ENCODE measurements around the gene VPS13D. TPM values are rescaled to one million over a fixed set of nuclear protein-coding genes. Genes with fewer than 3 reads are reported as not detected.
A peak's percentile ranks its signal among the peaks of the same experiment; 100 is the strongest.

The VPS13D gene
- total and polyA plus RNA-seq, 11 donors, result 32.1 to 301 (median 90.7) TPM

GRCh38 chr1:12561121-12561520, 331.3 kb downstream of the VPS13D start:
- DNase-seq, result peak in 1 of 5 donors; percentile 17
- peaks cover 0 to 26% (median 13%) of the 10 kb centered on the region in 12 donors for H3K9me3 ChIP-seq
- H3K27me3 ChIP-seq, result no peaks in the 10 kb centered on the region
- H3K36me3 ChIP-seq, result no peaks in the 10 kb centered on the region
- TF ChIP-seq POLR2A (IDR thresholded peaks at IDR 0.05), result no peak
- no peak for TF ChIP-seq CTCF (IDR thresholded peaks at IDR 0.05)
- no peak overlapping the region for H3K4me3 ChIP-seq
- H3K27ac ChIP-seq, result no peak overlapping the region
- ATAC-seq, result no peak
- peaks cover 3 to 35% (median 22%) of the 10 kb centered on the region in 12 donors for H3K4me1 ChIP-seq
- 70 to 100% (median 96%) methylated on average over 7 of the region's 7 CpGs for WGBS, 4 donors
- intact Hi-C loops (cut with DNase I), result no loop called here

Small RNA genes lying within 50 kb of the gene (microRNA-seq; reads per million reads assigned to microRNA genes)
- 0 to 0.58 (median 0.10) reads per million in 4 donors for gene MIR4632

Other genes starting within 250 kb of the VPS13D start
- gene MFN2, start 249.6 kb upstream of the VPS13D start, total RNA-seq, result 100 to 1,000 TPM; 398 to 900 (median 632) TPM
- 100 to 1,000 TPM; 263 to 374 TPM for gene MFN2, start 249.6 kb upstream of the VPS13D start, polyA plus RNA-seq
- gene MIIP, start 210.5 kb upstream of the VPS13D start, total RNA-seq, result 10 to 100 TPM; 11.3 to 53.5 (median 17.4) TPM
- 10 to 100 TPM; 20.3 to 33.6 TPM for gene MIIP, start 210.5 kb upstream of the VPS13D start, polyA plus RNA-seq
- gene TNFRSF8, start 166.7 kb upstream of the VPS13D start, total RNA-seq, result 1 to 10 TPM in 2 of 9 donors, under 1 TPM in 7; 0.51 to 4.5 (median 0.75) TPM
- gene TNFRSF8, start 166.7 kb upstream of the VPS13D start, polyA plus RNA-seq, result 1 to 10 TPM in 1 of 2 donors, under 1 TPM in 1; 1.00 to 1.1 TPM
- 10 to 100 TPM; 11.2 to 71.0 (median 16.6) TPM for gene TNFRSF1B, start 63.0 kb upstream of the VPS13D start, total RNA-seq
- gene TNFRSF1B, start 63.0 kb upstream of the VPS13D start, polyA plus RNA-seq, result 10 to 100 TPM in 1 of 2 donors, 1 to 10 TPM in 1; 8.6 to 14.9 TPM